Calu3 (cell line): ENCODE results near the gene VPS37C. TPM values are rescaled to one million over a fixed set of nuclear protein-coding genes. Genes with fewer than 3 reads are reported as not detected.

Source experiments
- BruUV-seq: library from RNA; stranded (reverse); fragments of 400-500 nt; replicated peaks from 2 replicates; lab custom pipeline; 2021; lab: Mats Ljungman, UMichigan
- CTCF ChIA-PET: fragments of 300-600 bp; sonication (Branson Sonifier 250); formaldehyde crosslinking; loops from one replicate; lab custom pipeline; 2022; ENCODE audit warnings: antibody characterized with exemption; lab: Charles Lee
- DNase-seq: peaks from one replicate; pipeline ENCODE4 v3.0.0; 2022
- H3K27ac Mint-ChIP-seq: one replicate; pipeline ENCODE4 v1.8.0; 2022; ENCODE audit warnings: mixed read lengths; ENCODE audit not compliant: unreplicated experiment
- H3K27me3 Mint-ChIP-seq: one replicate; pipeline ENCODE4 v1.8.0; 2022; ENCODE audit warnings: mixed read lengths; ENCODE audit not compliant: unreplicated experiment
- H3K36me3 Mint-ChIP-seq: one replicate; pipeline ENCODE4 v1.8.0; 2022; ENCODE audit warnings: mild to moderate bottlenecking, moderate library complexity, mixed read lengths; ENCODE audit not compliant: insufficient read depth, unreplicated experiment
- H3K4me1 Mint-ChIP-seq: one replicate; pipeline ENCODE4 v1.8.0; 2022; ENCODE audit warnings: mild to moderate bottlenecking, low read depth, mixed read lengths; ENCODE audit not compliant: unreplicated experiment
- H3K4me3 Mint-ChIP-seq: one replicate; pipeline ENCODE4 v1.8.0; 2022; ENCODE audit warnings: mild to moderate bottlenecking, low read depth, moderate library complexity, mixed read lengths; ENCODE audit not compliant: unreplicated experiment
- H3K9me3 Mint-ChIP-seq: one replicate; pipeline ENCODE4 v1.8.0; 2022; ENCODE audit warnings: low read depth, mixed read lengths; ENCODE audit not compliant: unreplicated experiment
- CTCF ChIP-seq: fragments of 200-600 bp; IDR thresholded peaks from one replicate; pipeline ENCODE4 v1.8.0; 2022; ENCODE audit warnings: antibody characterized with exemption; ENCODE audit not compliant: unreplicated experiment
- intact Hi-C: fragments of 100-400 bp; cut with micrococcal nuclease; formaldehyde crosslinking; loops from one replicate; pipeline ENCODE4 v1.10.0; 2022; ENCODE audit not compliant: unreplicated experiment
- total RNA-seq: library from RNA; stranded (reverse); gene quantifications from 2 replicates; pipeline ENCODE4 v1.2.3, GENCODE V29; 2022

The VPS37C gene
- total RNA-seq, 1 experiment from 2014 or later: 22.7 TPM

GRCh38 chr11:61121192-61121831 is 39.9 kb downstream of the VPS37C start:
- DNase-seq: no peak
- no peak for TF ChIP-seq CTCF
- no TSS peak for BruUV-seq
- intact Hi-C loops: no loop called here
- H3K4me3 Mint-ChIP-seq: no peak overlapping the region
- CTCF ChIA-PET: no interaction called here
- H3K9me3 Mint-ChIP-seq: no peaks in the 10 kb centered on the region
- peaks cover 79% of the 10 kb centered on the region for H3K27me3 Mint-ChIP-seq
- H3K27ac Mint-ChIP-seq: no peak overlapping the region
- no peaks in the 10 kb centered on the region for H3K4me1 Mint-ChIP-seq
- H3K36me3 Mint-ChIP-seq: no peaks in the 10 kb centered on the region

DNA sequence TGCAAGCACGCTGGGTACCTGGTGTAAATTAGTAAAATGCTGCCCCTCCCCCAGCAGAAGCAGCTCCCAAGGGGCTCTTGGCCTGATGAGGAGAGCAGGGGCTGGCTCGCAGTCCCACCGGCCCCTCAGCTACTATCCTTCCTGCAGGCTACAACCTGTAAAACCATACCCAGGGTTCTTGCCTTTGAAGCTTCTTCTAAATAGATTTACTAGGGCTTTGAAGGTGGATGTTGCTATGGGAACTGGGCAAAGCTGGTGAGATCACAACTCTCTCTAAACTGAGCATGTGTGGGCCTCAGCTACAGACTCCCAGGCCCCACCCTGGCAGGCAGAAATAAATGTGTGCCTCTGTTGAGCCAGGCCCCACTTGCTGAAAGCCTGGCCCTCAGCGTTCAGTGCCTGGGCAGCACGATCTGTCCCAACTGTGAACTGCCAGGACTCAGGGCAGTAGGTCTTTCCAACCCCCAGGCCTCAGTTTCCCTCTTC is 40.5 kb downstream of the VPS37C start:
- Mint-ChIP-seq H3K9me3 (no peaks in the 10 kb centered on the region), H3K27me3 (peaks cover 80% of the 10 kb centered on the region), H3K4me3 (no peak overlapping the region), H3K27ac (no peak overlapping the region), H3K36me3 (no peaks in the 10 kb centered on the region), H3K4me1 (no peaks in the 10 kb centered on the region)
- TF ChIP-seq CTCF: no peak
- CTCF ChIA-PET: no interaction called here
- no TSS peak for BruUV-seq
- intact Hi-C loops: no loop called here
- DNase-seq: no peak

DNA sequence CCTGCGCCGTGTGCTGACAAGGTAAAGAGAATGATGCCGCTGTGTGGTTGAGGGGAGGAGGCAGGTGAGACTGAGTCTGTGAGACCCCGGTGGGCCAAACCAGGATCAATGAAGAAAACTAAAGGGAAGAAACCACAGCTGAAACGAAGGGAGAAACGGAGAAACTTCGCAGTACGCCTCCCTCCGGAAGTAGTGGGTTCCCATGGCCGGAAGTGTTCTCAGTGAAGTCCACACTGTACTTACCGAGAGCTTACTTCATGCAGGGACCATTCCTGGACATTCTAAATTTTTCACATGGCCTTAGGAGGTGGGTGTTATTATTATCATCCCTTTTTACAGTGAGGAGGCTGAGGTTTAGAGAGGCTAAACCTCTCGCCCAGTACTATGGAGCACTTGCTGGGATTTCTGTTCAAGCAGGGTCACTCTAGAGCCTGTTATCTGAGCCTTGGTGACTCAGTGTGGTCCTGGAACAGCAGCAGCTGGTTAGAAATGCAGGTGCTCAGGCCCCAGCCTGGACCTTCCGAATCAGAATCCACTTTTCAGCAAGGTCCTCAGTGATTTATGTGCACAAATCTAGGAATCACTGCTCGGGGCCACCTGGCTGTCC is 41.0 kb downstream of the VPS37C start:
- BruUV-seq: no TSS peak
- DNase-seq: no peak
- CTCF ChIA-PET: no interaction called here
- no peaks in the 10 kb centered on the region for H3K4me1 Mint-ChIP-seq
- intact Hi-C loops: no loop called here
- no peak overlapping the region for H3K4me3 Mint-ChIP-seq
- TF ChIP-seq CTCF: no peak
- H3K9me3 Mint-ChIP-seq: no peaks in the 10 kb centered on the region
- H3K36me3 Mint-ChIP-seq: no peaks in the 10 kb centered on the region
- no peak overlapping the region for H3K27ac Mint-ChIP-seq
- H3K27me3 Mint-ChIP-seq: peaks cover 83% of the 10 kb centered on the region

DNA sequence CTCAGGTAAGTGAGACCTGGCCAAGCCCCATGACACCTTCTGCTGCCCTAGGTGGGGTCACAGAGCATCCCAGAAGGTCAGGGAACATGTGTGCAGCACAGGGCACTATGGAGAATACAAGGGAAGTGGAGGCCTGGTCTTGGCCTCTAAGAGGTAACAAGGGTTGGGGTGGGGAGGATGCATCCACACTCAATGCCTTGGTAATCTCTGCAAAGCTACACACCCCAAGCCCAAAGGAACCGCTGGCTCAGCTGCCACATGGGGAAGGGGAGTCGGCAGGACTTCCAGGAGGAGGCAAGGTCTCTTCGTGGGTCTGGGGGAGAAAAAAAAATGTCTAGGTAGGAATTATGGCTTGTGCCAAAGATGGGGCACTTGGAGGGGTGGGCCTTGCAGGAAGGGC is 41.7 kb downstream of the VPS37C start:
- Mint-ChIP-seq H3K27ac (no peak overlapping the region), H3K36me3 (no peaks in the 10 kb centered on the region), H3K9me3 (no peaks in the 10 kb centered on the region), H3K4me1 (no peaks in the 10 kb centered on the region), H3K4me3 (no peak overlapping the region), H3K27me3 (peaks cover 84% of the 10 kb centered on the region)
- CTCF ChIA-PET: no interaction called here
- no peak for DNase-seq
- no peak for TF ChIP-seq CTCF
- intact Hi-C loops: no loop called here
- no TSS peak for BruUV-seq
